WTC11 (cell line): ENCODE results near the gene MARS1. TPM values are rescaled to one million over a fixed set of nuclear protein-coding genes. Genes with fewer than 3 reads are reported as not detected.
A peak's percentile ranks its signal among the peaks of the same experiment; 100 is the strongest.

Experiments used
- ATAC-seq: fragments of 200-7000 bp; cut with Tn5 transposase; 2 replicates; pipeline ENCODE4 v1.10.0; 2021; ENCODE audit warnings: mild to moderate bottlenecking, moderate library complexity
- CTCF ChIA-PET: fragments of 300-600 bp; sonication (Branson Sonifier 250); formaldehyde crosslinking; loops from one replicate; lab custom pipeline; 2021; ENCODE audit warnings: antibody characterized with exemption; lab: Charles Lee
- POLR2A ChIA-PET: fragments of 350-600 bp; sonication (Branson Sonifier 250); formaldehyde crosslinking; loops from one replicate; lab custom pipeline; 2021; ENCODE audit warnings: antibody characterized with exemption; lab: Charles Lee
- DNase-seq: peaks from one replicate; pipeline ENCODE4 v3.0.0; 2021; ENCODE audit warnings: low spot score
- H3K27ac Mint-ChIP-seq: 2 replicates; pipeline ENCODE4 v1.8.0; 2021; ENCODE audit warnings: mixed read lengths
- H3K27me3 Mint-ChIP-seq: 2 replicates; pipeline ENCODE4 v1.8.0; 2021; ENCODE audit warnings: low read depth, mild to moderate bottlenecking, moderate library complexity, mixed read lengths
- H3K36me3 Mint-ChIP-seq: 2 replicates; pipeline ENCODE4 v1.8.0; 2021; ENCODE audit warnings: mixed read lengths
- H3K4me1 Mint-ChIP-seq: 2 replicates; pipeline ENCODE4 v1.8.0; 2022; ENCODE audit warnings: mixed read lengths
- H3K4me3 Mint-ChIP-seq: 2 replicates; pipeline ENCODE4 v1.8.0; 2021; ENCODE audit warnings: mild to moderate bottlenecking, moderate library complexity, mixed read lengths
- H3K9me3 Mint-ChIP-seq: 2 replicates; pipeline ENCODE4 v1.8.0; 2021; ENCODE audit warnings: mixed read lengths
- CDX4 ChIP-seq: fragments of 250-450 bp; sonication (Bioruptor Pico); IDR thresholded peaks from 2 replicates; pipeline ENCODE4 v1.9.0; 2021; ENCODE audit warnings: moderate library complexity, mild to moderate bottlenecking, inconsistent platforms, borderline replicate concordance
- CREM ChIP-seq: sonication (generic); formaldehyde crosslinking; IDR thresholded peaks from 2 replicates; pipeline ENCODE4 v1.8.1; 2022; ENCODE audit warnings: mild to moderate bottlenecking, missing genetic modification reagents, moderate library complexity
- CTCF ChIP-seq: fragments of 200-600 bp; IDR thresholded peaks from 2 replicates; pipeline ENCODE4 v1.8.0; 2022; ENCODE audit warnings: antibody characterized with exemption
- ESRRA ChIP-seq: sonication (generic); formaldehyde crosslinking; IDR thresholded peaks from 2 replicates; pipeline ENCODE4 v1.8.1; 2022; ENCODE audit warnings: mild to moderate bottlenecking, missing genetic modification reagents, borderline replicate concordance
- GRHL2 ChIP-seq: fragments of 250-450 bp; sonication (Bioruptor Pico); IDR thresholded peaks from 2 replicates; pipeline ENCODE4 v1.8.0; 2022; ENCODE audit warnings: mild to moderate bottlenecking, moderate library complexity; ENCODE audit not compliant: insufficient replicate concordance, severe bottlenecking
- GTF2I ChIP-seq: fragments of 250-450 bp; sonication (Bioruptor Pico); conservative IDR thresholded peaks from 2 replicates; pipeline ENCODE4 v1.4.0; 2021; ENCODE audit warnings: mild to moderate bottlenecking
- HMGA2 ChIP-seq: fragments of 250-450 bp; sonication (Bioruptor Pico); IDR thresholded peaks from 2 replicates; pipeline ENCODE4 v1.4.0; 2021; ENCODE audit warnings: mild to moderate bottlenecking, moderate library complexity
- JAZF1 ChIP-seq: fragments of 250-450 bp; sonication (Bioruptor Pico); IDR thresholded peaks from 2 replicates; pipeline ENCODE4 v1.9.0; 2021; ENCODE audit warnings: moderate library complexity, mild to moderate bottlenecking, inconsistent platforms
- KAT7 ChIP-seq: sonication (generic); formaldehyde crosslinking; IDR thresholded peaks from 2 replicates; pipeline ENCODE4 v1.8.1; 2023; ENCODE audit warnings: missing genetic modification reagents, mild to moderate bottlenecking, borderline replicate concordance
- MYBL2 ChIP-seq: sonication (generic); formaldehyde crosslinking; IDR thresholded peaks from 2 replicates; pipeline ENCODE4 v1.8.1; 2023; ENCODE audit warnings: mild to moderate bottlenecking, moderate library complexity, missing genetic modification reagents
- NFATC4 ChIP-seq: fragments of 250-450 bp; sonication (Bioruptor Pico); IDR thresholded peaks from 2 replicates; pipeline ENCODE4 v1.9.0; 2021; ENCODE audit warnings: mild to moderate bottlenecking
- NFE2L1 ChIP-seq: sonication (generic); formaldehyde crosslinking; IDR thresholded peaks from 2 replicates; pipeline ENCODE4 v1.8.1; 2023; ENCODE audit warnings: missing genetic modification reagents
- NFYB ChIP-seq: sonication (generic); formaldehyde crosslinking; conservative IDR thresholded peaks from 2 replicates; pipeline ENCODE4 v1.8.0; 2022; ENCODE audit warnings: low read depth, missing genetic modification reagents
- NR2C2 ChIP-seq: sonication (generic); formaldehyde crosslinking; IDR thresholded peaks from 2 replicates; pipeline ENCODE4 v1.8.0; 2022; ENCODE audit warnings: mild to moderate bottlenecking, missing genetic modification reagents
- STAT6 ChIP-seq: sonication (generic); formaldehyde crosslinking; conservative IDR thresholded peaks from 2 replicates; pipeline ENCODE4 v1.8.1; 2023; ENCODE audit warnings: mild to moderate bottlenecking, low read depth, missing genetic modification reagents, moderate library complexity
- TEAD4 ChIP-seq: sonication (generic); formaldehyde crosslinking; IDR thresholded peaks from 2 replicates; pipeline ENCODE4 v1.8.0; 2022; ENCODE audit warnings: mild to moderate bottlenecking, missing genetic modification reagents
- USF1 ChIP-seq: sonication (generic); formaldehyde crosslinking; IDR thresholded peaks from 2 replicates; pipeline ENCODE4 v1.8.0; 2022; ENCODE audit warnings: mild to moderate bottlenecking, missing genetic modification reagents
- ZNF138 ChIP-seq: sonication (generic); formaldehyde crosslinking; conservative IDR thresholded peaks from 2 replicates; pipeline ENCODE4 v1.8.1; 2022; ENCODE audit warnings: mild to moderate bottlenecking, moderate library complexity, missing genetic modification reagents
- ZNF219 ChIP-seq: sonication (generic); formaldehyde crosslinking; IDR thresholded peaks from 2 replicates; pipeline ENCODE4 v1.8.0; 2023; ENCODE audit warnings: missing genetic modification reagents, mild to moderate bottlenecking, borderline replicate concordance
- ZNF232 ChIP-seq: sonication (generic); formaldehyde crosslinking; IDR thresholded peaks from 2 replicates; pipeline ENCODE4 v1.8.0; 2022; ENCODE audit warnings: mild to moderate bottlenecking, missing genetic modification reagents
- ZNF317 ChIP-seq: sonication (generic); formaldehyde crosslinking; IDR thresholded peaks from 2 replicates; pipeline ENCODE4 v1.8.1; 2023; ENCODE audit warnings: low read depth, mild to moderate bottlenecking, moderate library complexity, missing genetic modification reagents, borderline replicate concordance
- ZNF396 ChIP-seq: fragments of 250-450 bp; sonication (Bioruptor Pico); IDR thresholded peaks from 2 replicates; pipeline ENCODE4 v1.8.0; 2021; ENCODE audit warnings: mild to moderate bottlenecking, moderate library complexity, borderline replicate concordance
- ZNF416 ChIP-seq: fragments of 250-450 bp; sonication (Bioruptor Pico); IDR thresholded peaks from 2 replicates; pipeline ENCODE4 v1.9.0; 2021; ENCODE audit warnings: mild to moderate bottlenecking, inconsistent platforms
- ZNF532 ChIP-seq: fragments of 250-450 bp; sonication (Bioruptor Pico); IDR thresholded peaks from 2 replicates; pipeline ENCODE4 v1.9.0; 2021; ENCODE audit warnings: mild to moderate bottlenecking, borderline replicate concordance
- ZNF671 ChIP-seq: fragments of 250-450 bp; sonication (Bioruptor Pico); IDR thresholded peaks from 2 replicates; pipeline ENCODE4 v1.8.0; 2021; ENCODE audit warnings: mild to moderate bottlenecking
- total RNA-seq: library from RNA; stranded (reverse); gene quantifications from 3 replicates; pipeline ENCODE4 v1.2.3, GENCODE V29; 2021

Gene MARS1
- total RNA-seq, 1 experiment from 2014 or later = 367 TPM

- peaks cover 10% of the 10 kb centered on the region for H3K4me1 Mint-ChIP-seq
- no peak overlapping the region for H3K4me3 Mint-ChIP-seq
- ChIA-PET CTCF (interaction anchor here (1.6 kb wide), 2 partner anchors 11 to 48 kb away, joined by 4 read pairs; partner anchors contain the start of gene DCTN2), POLR2A (interaction anchor here (0.9 kb wide), 1 partner anchor 7 kb away, joined by 3 read pairs; no protein-coding TSS in a partner anchor)
- no peaks in the 10 kb centered on the region for H3K27me3 Mint-ChIP-seq
- no peak for DNase-seq
- peak; percentile 43 for ATAC-seq
- no peak overlapping the region for H3K27ac Mint-ChIP-seq
- TF ChIP-seq CTCF = no peak
- TF ChIP-seq ZNF317 (CRISPR knock-in tag) = no peak
- TF ChIP-seq CDX4 (CRISPR knock-in tag) = no peak
- TF ChIP-seq ESRRA (CRISPR knock-in tag) = no peak
- TF ChIP-seq MYBL2 (CRISPR knock-in tag) = no peak
- TF ChIP-seq ZNF232 (CRISPR knock-in tag) = no peak
- TF ChIP-seq NR2C2 = no peak
- TF ChIP-seq ZNF396 (CRISPR knock-in tag) = no peak
- TF ChIP-seq NFE2L1 (CRISPR knock-in tag) = no peak
- no peak for TF ChIP-seq GTF2I (CRISPR knock-in tag)
- TF ChIP-seq JAZF1 (CRISPR knock-in tag) = no peak
- no peak for TF ChIP-seq CREM (CRISPR knock-in tag)
- TF ChIP-seq NFYB = no peak
- TF ChIP-seq USF1 = no peak
- H3K36me3 Mint-ChIP-seq = peaks cover 48% of the 10 kb centered on the region
- no peaks in the 10 kb centered on the region for H3K9me3 Mint-ChIP-seq
Measured at GRCh38 chr12:57535764-57536596, 48.1 kb downstream of the MARS1 start.

GRCh38 chr12:57536597-57536942, 48.7 kb downstream of the MARS1 start:
- CTCF ChIA-PET = interaction anchor here (1.6 kb wide), 2 partner anchors 10 to 47 kb away, joined by 4 read pairs; partner anchors contain the start of gene DCTN2
- TF ChIP-seq HMGA2 (CRISPR knock-in tag) (no peak), ZNF671 (CRISPR knock-in tag) (no peak), KAT7 (CRISPR knock-in tag) (no peak), NFYB (no peak), STAT6 (CRISPR knock-in tag) (no peak), GRHL2 (CRISPR knock-in tag) (no peak), TEAD4 (no peak), ZNF138 (CRISPR knock-in tag) (no peak), NFATC4 (no peak), ZNF416 (CRISPR knock-in tag) (no peak), ZNF532 (no peak), ZNF219 (CRISPR knock-in tag) (no peak), USF1 (no peak)

More at GRCh38 chr12:57536597-57536942, 48.7 kb downstream of the MARS1 start:
- Mint-ChIP-seq H3K27ac (no peak overlapping the region), H3K27me3 (no peaks in the 10 kb centered on the region), H3K4me1 (peaks cover 12% of the 10 kb centered on the region), H3K36me3 (peaks cover 46% of the 10 kb centered on the region), H3K4me3 (no peak overlapping the region), H3K9me3 (no peaks in the 10 kb centered on the region)
- POLR2A ChIA-PET = interaction anchor here (0.9 kb wide), 1 partner anchor 8 kb away, joined by 3 read pairs; no protein-coding TSS in a partner anchor
- no peak for DNase-seq
- no peak for ATAC-seq
